Measurements from ENCODE around the gene IL1RAPL1.
"Not testable (repeated sequence)": the region's sequence is repeated elsewhere in the genome, so short reads cannot be mapped to it uniquely, and the experiment has no call there.

Gene IL1RAPL1

DNA sequence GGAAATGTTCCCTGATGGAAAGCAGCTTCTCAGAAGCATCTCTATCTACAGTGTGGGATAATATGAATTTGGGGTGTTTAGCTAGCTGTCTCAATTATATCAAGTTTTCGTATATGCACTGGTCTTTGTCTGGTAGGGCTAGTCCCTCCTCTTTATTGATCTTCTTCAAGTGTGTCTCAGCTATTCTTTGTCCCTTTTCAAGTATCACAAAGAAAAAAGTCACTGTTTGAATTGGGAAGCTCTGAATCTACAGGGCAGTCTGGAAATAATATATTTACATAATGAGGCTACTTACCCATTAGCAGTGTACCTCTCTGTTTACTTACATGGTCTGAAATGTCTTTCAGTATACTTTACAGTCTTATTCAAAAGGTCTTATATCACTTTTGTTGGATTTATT lies 526.0 kb downstream of the IL1RAPL1 start:
- DNase-seq (ENCODE audit: low spot score): no peak

GRCh38 chrX:29122817-29123216 lies 535.6 kb downstream of the IL1RAPL1 start:
- DNase-seq (ENCODE audit: low spot score): not testable (repeated sequence)

GRCh38 chrX:29130905-29131304 lies 543.7 kb downstream of the IL1RAPL1 start:
- no peak for DNase-seq (ENCODE audit: low spot score)

- no peak for DNase-seq (ENCODE audit: low spot score)
Measured at GRCh38 chrX:29136904-29137303, 549.7 kb downstream of the IL1RAPL1 start.

- DNase-seq (ENCODE audit: low spot score): no peak
Measured at GRCh38 chrX:29138003-29138402, 550.8 kb downstream of the IL1RAPL1 start.

GRCh38 chrX:29143356-29143755 lies 556.1 kb downstream of the IL1RAPL1 start:
- no peak for DNase-seq (ENCODE audit: low spot score)

GRCh38 chrX:29143756-29144155 lies 556.5 kb downstream of the IL1RAPL1 start:
- no peak for DNase-seq (ENCODE audit: low spot score)

DNA sequence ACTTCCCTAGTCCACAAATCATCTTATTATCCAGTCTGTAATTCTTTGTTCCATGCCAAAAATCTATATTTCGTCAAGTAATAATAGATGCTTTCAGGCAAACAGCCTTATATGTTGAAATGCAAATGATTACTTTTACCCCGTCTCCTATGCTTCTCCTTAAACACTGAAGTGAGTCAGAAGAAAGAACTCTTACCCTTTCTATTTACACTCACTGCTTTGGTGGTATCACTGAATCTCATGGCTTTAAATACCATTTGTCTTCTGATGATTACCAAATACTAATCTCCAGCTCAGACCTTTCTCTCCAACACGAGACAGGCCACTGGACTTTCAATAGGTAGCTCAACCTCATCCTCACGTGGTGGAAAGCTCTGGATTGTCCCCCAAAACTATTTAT lies 558.1 kb downstream of the IL1RAPL1 start:
- no peak for DNase-seq (ENCODE audit: low spot score)

- DNase-seq (ENCODE audit: low spot score): no peak
Measured at GRCh38 chrX:29148511-29148910, 561.3 kb downstream of the IL1RAPL1 start.

- DNase-seq (ENCODE audit: low spot score): no peak
Measured at GRCh38 chrX:29155286-29155685, 568.0 kb downstream of the IL1RAPL1 start.

- no peak for DNase-seq (ENCODE audit: low spot score)
Measured at GRCh38 chrX:29172880-29173279, 585.6 kb downstream of the IL1RAPL1 start.

DNA sequence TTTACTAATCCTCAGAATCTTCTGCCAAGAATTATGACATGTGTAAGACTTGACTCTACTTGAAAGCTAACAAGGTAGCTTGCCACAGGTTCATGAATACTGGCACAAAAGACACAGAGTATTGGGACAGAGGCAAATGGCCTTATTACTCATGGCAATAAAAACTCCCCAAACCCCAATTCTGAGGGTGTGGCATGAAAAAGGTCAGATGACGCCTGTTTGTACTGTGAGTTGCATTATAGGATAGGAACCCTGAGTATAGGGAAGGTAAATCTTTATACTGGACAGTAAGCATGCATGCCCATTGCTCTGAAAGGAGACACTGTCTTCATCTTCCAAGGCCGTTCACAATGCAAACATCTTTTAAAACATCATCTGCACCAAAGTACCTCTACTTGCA lies 600.0 kb downstream of the IL1RAPL1 start:
- no peak for DNase-seq (ENCODE audit: low spot score)

DNA sequence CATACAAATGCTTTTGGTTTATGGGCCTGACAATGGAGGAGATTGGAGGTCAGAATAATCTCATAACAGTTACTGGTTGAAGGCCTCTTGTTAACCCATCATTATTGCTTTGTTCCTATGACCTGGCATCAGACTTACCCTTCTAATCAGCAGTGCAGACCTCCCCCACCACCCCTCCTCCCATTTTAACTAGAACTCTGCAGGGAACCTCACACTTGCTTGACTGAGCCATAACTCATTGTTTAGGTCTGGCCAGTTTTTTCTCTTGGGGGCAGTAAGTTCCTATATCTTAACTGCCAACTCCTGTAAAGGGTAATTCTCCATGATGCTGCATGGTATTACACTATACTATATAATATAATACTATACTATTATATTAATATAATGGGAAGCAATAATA lies 609.3 kb downstream of the IL1RAPL1 start:
- DNase-seq (ENCODE audit: low spot score): no peak

DNA sequence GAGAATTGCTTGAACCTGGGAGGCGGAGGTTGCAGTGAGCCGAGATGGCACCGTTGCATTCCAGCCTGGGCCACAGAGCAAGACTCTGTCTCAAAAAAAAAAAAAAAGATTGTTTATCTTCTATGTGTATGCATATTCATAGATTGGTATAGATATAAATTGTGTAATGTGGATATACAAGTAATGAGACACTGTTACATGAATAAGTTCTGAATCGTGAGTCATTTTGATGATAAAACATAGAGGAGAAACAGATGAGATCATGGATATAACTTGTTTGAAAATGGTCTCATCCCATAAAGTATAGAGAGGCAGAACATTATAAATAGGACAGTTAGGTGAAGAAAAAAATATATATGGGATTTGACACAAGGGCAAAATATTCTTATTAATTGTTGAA lies 628.0 kb downstream of the IL1RAPL1 start:
- DNase-seq (ENCODE audit: low spot score): no peak

DNA sequence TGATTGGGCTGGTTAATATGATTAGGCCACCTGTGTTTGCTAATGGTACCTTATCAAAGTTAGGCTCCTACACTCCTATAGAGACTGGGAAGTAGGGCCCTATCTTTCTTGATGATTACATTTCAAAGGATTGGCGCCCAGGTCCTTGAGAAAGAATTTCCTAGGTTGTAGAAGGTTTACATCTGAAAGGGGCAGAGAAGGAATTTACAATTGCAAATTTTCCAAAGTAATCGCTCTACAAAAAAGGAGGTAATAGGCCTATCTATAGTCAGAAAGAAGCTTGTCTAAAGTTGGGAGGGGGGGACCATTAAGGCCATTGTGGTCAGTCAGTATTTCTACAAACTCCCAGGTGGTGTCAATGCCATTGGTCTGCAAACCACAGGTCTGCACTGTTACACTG lies 638.4 kb downstream of the IL1RAPL1 start:
- DNase-seq (ENCODE audit: low spot score): no peak

DNA sequence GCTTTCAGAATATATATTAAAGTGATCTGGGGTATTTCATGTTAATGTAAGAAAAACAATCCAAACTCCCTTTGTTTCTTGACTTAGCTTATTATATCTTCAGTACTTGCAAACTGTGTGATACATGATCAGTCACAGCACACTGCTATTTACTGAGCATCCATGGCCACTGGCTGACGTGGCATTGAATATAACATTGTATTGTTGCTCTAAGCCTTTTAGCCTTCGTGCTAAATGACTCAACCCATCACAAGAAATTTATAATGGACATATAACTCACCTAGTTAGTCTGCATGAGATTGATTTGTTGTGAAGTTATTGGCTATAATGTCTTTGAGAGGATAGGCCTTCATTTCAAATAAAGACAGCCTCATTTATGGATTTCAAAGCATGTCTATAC lies 642.6 kb downstream of the IL1RAPL1 start:
- DNase-seq (ENCODE audit: low spot score): no peak

GRCh38 chrX:29231800-29232199 lies 644.6 kb downstream of the IL1RAPL1 start:
- DNase-seq (ENCODE audit: low spot score): no peak

GRCh38 chrX:29233592-29234183 lies 646.4 kb downstream of the IL1RAPL1 start:
- no peak for DNase-seq (ENCODE audit: low spot score)

DNA sequence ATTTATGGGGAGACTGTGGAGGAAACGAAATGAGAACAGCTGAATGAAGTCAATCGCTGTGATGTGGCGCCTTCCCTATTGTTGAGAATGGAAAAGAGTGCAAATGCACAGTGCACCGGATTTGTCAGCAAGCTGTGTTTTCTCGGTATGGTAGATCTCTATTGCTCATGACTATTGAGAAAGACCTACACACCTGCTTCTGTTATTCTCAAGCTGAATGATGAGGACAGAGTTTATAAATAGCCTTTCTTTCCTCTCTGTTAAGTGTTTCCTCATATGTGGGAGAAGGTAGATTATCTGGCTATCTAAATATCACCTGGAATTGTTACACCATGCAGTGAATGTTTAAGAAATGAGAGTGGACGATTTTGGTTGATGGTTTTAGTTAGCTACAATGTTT lies 650.7 kb downstream of the IL1RAPL1 start:
- DNase-seq (ENCODE audit: low spot score): no peak

DNA sequence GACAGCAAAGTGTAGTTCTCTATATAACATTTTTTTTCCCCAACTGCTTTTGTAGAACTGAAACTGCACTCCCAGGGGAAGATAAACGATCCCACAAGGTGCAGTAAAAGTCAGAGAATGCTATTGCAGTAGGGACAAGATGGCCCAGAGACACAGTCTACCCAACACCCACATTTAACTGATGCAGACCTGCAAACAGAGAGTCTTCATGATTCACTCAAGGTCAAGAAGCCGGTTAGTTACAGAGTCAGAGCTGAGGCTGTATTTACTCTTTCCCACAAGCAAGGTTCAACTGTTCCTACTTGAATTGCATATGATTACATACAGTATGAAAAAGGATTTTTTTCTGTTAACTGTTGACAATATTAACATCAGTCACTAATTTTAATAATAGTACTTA lies 654.6 kb downstream of the IL1RAPL1 start:
- DNase-seq (ENCODE audit: low spot score): no peak

- no peak for DNase-seq (ENCODE audit: low spot score)
Measured at GRCh38 chrX:29242856-29243255, 655.6 kb downstream of the IL1RAPL1 start.

GRCh38 chrX:29243942-29244341 lies 656.7 kb downstream of the IL1RAPL1 start:
- DNase-seq (ENCODE audit: low spot score): no peak

- DNase-seq (ENCODE audit: low spot score): no peak
Measured at GRCh38 chrX:29254515-29254914, 667.3 kb downstream of the IL1RAPL1 start.

DNA sequence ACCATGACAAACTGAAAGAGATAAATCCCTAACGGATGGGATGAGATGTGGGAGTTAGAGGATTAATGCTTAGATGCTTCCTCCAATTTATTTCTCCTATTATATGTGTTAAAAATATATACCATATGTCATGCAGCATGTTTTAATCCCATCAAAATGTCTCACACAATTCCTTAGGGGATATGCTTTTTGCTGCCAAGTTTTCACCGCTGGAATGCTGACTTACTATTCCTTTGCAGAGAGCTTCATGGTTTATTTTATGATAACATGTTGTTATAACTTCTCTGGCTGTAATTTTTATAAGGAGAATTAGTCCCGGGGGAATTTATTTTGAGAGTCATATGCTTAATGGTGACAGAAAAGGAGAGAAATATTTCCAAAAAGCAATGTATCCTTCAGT lies 670.3 kb downstream of the IL1RAPL1 start:
- no peak for DNase-seq (ENCODE audit: low spot score)

GRCh38 chrX:29269390-29269789 lies 682.1 kb downstream of the IL1RAPL1 start:
- DNase-seq (ENCODE audit: low spot score): no peak

Measured in ecto neural progenitor cell (in vitro differentiated cells).